Gastroesophageal sphincter (tissue), 3 donors: ENCODE measurements around the gene CALY.

ENCODE experiments used
- EP300 ChIP-seq: sonication (generic); formaldehyde crosslinking; IDR thresholded peaks from one replicate; pipeline ENCODE4 v1.6.1; 2017; ENCODE audit warnings: antibody characterized with exemption, mild to moderate bottlenecking
- TF ChIP-seq, protein P1 (sequence below), 4 experiments: fragments of 200-600 bp in 2 of 4; fragments of 450-650 bp in 2 of 4; sonication (generic) in 1 of 4; IDR thresholded peaks; one replicate each; pipeline ENCODE4 v1.5.1; 2017 to 2019; ENCODE audit warnings: antibody characterized with exemption in 4 of 4, mild to moderate bottlenecking in 2 of 4, moderate library complexity in 2 of 4

DNA sequence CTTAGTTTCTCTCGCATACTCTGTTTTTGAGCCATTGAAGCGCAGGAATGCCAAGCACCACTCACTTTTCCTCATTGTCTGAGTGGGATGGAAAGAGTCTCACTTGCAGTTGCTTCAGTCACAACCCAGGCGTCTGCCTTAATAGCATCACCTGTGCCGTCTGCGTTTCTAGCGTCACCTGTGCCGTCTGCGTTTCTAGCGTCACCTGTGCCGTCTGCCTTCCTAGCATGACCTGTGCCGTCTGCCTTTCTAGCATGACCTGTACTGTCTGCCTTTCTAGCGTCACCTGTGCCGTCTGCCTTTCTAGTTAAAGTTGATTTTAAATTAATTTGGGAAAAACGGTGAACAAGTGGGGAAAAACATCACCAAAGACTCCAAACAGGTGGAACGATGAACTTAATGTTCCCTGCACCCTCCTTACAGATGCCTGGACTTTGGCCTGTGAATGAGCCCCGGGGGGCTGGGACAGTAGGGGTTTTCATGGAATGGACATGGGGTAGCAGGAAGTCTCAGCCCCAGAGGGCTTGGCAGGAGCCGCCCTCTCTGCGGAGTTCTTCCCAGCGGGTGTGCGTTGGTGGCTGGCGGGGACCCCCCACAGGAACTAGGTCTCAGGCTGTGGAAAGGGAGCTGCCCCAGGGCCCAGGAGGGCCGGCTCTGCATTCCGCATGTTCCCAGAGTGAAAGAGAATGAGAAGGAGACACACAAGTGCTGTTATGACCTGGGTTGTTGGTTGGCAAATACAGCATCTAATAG is 24.5 kb downstream of the CALY start:
- no peak for TF ChIP-seq EP300
- TF ChIP-seq, protein P1, sequence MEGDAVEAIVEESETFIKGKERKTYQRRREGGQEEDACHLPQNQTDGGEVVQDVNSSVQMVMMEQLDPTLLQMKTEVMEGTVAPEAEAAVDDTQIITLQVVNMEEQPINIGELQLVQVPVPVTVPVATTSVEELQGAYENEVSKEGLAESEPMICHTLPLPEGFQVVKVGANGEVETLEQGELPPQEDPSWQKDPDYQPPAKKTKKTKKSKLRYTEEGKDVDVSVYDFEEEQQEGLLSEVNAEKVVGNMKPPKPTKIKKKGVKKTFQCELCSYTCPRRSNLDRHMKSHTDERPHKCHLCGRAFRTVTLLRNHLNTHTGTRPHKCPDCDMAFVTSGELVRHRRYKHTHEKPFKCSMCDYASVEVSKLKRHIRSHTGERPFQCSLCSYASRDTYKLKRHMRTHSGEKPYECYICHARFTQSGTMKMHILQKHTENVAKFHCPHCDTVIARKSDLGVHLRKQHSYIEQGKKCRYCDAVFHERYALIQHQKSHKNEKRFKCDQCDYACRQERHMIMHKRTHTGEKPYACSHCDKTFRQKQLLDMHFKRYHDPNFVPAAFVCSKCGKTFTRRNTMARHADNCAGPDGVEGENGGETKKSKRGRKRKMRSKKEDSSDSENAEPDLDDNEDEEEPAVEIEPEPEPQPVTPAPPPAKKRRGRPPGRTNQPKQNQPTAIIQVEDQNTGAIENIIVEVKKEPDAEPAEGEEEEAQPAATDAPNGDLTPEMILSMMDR (IDR thresholded peaks at IDR 0.05): no peak
